GM04504 (cell line): ENCODE results near the gene PDAP1.
"Not testable (repeated sequence)": the region's sequence is repeated elsewhere in the genome, so short reads cannot be mapped to it uniquely, and the experiment has no call there.

Experiments used
- DNase-seq: peaks from one replicate; pipeline ENCODE4 v3.0.0-alpha.2; 2012; ENCODE audit warnings: low read depth

PDAP1 gene

DNA sequence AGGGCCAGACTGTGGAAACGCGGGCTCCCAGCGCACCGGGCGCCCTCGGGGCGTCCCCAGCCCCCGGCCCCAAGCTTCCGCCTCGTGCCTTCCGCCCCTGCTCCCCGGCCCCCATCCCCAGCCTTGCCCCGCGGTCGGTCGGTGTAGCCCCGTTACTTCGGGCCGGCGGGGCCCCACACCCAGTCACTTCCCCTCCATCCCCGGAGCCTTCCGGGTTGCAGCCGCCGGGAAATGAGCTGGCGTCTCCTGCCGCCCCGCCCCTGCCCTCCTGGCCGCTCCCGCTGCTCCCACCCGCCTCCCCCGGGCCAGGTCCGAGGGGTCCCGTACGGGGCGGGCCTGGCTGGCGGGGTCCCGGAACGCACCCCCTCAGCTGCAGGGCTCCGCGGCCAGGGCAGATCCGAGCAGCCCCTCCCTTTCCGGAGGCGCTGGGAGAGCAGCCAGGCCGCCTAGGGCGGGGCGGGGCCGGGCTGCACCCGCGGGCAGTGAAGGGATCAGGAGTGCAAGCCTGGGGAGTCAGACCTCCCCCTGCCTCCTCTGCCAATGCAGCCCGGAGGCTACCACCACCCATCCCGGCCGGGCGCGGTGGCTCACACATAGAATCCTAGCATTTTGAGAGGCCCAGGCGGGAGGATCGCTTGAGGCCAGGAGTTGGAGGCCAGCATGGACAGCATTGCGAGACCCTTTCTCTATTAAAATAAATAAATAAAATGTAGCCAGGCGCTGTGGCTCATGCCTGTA is 33.2 kb downstream of the PDAP1 start:
- DNase-seq = peak; percentile 52

DNA sequence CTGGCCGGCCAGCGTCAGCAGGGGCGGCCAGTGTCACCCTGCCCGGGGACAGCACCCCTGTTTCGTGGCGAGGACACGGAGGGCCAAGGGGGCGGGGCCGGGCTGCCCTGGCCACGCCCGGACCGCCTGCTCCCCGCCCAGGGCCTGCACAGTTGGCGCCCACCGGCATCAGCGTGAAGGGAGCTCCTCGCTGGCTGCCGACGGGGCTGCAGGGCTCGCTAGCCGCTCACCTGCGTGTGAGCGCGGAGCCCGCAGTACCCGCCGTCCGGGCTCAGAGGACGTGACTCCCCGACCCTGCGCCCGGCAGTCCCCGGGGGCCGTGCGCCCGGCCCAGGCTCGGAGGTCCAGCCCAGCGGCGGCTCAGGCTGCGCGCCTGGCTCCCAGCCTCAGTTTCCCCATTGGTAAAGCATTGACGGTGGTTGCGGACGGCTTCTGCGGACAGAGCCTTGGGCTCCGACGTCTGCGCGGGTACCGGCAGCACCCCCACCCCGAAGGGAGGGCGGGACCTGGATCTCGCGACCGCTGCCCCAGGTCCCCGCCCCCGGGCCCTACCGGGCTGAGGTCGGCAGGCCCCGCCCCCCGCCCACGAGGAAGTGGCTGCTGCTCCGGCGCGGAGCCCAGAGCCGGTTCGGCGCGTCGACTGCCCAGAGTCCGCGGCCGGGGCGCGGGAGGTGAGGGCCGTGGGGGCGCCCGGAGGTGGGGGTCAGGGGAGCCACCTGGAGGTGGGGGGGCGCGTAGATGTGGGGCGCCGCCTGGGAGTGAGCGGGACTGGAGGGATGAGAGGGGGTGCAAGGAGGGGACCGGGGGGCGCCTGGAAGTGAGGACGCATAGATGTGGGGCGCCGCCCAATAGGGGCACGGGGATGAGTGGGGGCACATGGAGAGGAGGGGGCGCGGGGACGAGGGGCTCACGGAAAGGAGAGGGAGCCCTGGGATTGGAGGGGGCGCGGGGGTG is 34.0 kb downstream of the PDAP1 start, which contains the start of gene ARPC1B:
TSS of gene ARPC1B (plus strand) at position 620 of the 954 bp plus-strand sequence. CDS start 10,985 bp downstream, outside the sequence.
- peak; percentile 36 for DNase-seq

DNA sequence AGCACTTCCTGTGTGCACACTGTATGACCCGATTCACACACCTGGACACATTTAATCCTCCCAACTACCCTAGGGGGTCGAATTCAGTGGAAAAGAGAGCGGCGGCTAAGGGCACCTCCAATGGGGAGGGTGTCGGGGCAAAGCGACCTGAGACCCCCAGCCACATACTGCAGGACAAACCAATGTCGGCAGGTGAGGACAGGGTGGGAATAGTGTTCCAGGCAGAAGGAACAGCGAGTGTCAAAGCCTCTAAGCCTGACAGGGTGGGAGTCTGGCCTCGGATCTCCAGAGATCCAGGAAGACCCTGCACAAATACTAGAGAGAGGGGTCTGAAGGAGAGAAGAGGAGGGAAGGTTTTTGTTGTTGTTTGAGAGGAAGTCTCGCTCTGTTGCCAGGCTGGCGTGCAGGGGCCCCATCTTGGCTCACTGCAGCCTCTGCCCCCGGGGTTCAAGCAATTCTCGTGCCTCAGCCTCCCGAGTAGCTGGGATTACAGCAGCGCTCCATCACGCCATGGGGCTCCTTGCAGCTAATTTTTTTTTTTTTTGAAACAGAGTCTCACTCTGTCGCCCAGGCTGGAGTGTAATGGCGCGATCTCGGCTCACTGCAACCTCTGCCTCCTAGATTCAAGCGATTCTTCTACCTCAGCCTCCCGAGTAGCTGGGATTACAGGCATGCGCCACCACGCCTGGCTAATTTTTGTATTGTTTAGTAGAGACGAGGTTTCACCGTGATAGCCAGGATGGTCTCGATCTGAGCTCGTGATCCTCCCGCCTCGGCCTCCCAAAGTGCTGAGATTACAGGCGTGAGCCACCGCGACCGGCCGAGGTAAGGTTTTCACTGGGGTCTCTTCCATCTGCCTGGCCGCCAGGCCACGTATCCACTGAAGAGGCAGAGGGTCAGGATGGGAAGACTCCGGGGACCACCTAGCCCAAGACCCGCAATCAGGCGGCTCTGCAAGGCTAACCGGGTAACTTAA is 35.0 kb downstream of the PDAP1 start:
- DNase-seq = no peak

DNA sequence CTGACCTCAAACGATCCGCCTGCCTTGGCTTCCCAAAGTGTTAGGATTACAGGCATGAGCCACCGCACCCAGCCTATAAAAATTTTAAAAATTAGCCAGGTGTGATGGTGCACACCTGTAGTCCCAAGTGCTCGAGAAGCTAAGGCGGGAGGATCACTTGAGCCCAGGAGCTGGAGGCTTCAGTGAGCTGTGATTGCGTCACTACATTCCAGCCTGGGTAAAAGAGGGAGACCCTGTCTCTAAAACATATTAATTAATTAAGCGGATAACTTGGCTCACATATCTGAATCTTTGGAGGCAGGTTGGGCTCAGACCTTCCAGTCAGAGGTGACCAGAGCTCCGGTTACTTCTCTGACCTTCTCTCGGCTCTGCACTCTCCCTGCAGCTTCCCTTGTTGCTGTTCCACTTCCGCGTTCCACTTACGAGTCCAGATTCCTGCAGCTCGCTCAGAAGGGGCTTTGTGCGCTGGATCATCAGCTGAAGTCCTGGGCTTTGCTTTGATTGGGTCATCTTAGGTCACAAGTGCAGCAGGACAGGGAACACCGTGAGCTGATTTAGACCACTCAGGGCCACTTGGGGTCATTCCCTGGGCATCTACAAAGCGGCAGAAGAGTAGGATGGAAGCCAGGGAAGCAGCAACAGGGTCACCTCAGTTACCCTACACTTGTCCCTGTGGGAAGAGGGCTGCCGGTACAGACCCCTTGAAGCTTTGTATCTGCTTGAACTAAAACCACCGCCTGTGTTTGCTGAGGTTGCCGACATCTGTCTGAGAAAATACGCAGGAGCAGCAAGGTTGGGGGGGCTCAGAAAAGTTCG is 35.9 kb downstream of the PDAP1 start:
- DNase-seq = no peak

DNA sequence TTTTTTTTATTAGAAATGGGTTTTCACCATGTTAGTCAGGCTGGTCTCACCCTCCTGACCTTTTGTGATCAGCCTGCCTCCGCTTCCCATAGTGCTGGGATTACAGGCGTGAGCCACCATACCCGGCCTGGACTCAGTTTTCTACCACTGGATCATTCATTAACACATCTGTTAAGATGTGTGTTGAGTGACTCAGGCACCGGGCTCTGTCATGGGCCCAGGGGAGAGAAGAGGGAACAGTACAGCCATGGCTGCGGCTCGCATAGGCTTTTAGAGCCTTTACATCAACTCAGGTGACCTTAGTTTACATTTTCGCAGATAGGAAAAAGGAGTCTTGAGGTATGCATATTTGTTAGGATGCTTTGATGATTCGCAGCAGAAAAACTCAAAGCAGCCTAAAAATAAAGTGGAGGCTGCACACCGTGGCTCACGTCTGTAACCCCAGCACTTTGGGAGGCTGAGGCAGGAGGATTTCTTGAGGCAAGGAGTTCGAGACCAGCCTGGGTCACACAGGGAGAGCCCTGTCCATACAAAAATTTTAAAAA is 36.9 kb downstream of the PDAP1 start:
- no peak for DNase-seq

DNA sequence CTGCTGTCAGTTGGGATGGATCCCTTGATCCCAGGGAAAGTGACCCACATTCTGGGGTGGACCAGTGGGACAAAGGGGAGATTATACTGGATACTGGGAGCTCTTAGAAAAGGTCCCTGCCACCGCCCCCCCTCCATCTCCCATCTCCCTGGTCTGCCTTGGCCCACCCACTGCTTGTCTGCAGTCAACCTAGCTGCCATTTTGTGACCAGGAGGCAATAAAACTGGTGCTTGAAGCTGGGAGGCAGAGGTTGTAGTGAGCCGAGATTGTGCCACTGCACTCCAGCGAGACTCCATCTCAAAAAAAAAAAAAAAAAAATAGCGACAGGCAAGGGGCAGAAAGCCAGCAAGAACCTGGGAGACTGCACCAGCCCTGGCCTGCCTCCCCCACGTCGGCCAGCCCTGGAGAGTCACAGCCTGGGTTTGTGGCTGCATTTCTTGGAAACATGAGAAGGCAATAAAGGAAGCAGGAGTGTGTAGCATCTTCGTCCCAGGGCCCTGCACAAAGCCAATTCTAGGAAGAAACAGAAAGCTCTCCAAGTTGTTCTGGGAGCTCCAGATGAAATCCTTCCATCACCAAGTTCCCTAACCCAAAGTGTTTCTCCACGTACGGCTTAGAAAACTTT is 38.5 kb downstream of the PDAP1 start:
- peak; percentile 29 for DNase-seq

DNA sequence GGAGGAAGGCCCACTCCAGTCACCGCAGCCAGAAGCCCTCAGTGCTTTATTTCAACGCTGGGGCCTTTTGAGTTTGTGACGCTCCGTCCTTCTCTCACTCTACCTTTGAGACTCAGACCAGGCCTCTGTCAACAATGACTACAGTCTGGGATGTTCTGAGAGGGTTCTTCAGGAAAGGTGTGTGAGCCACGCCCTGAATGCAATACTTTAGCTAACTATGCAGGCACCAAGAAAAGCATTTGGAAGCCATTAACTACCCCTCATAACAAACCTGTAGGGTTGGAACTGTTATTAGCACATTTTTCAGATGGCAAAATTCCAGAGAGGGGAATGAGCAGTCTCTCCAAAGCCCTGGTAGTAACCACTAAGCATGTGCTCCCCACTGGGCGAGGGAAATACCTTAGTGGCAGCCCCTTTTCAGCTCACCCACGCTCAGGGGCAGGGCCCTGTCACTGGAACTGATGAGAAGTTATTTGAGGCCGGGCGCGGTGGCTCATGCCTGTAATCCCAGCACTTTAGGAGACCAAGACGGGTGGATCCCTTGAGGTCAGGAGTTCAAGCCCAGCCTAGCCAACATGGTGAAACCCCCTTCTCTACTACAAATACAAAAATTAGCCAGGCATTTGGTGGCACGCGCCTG is 39.5 kb downstream of the PDAP1 start:
- DNase-seq = no peak

DNA sequence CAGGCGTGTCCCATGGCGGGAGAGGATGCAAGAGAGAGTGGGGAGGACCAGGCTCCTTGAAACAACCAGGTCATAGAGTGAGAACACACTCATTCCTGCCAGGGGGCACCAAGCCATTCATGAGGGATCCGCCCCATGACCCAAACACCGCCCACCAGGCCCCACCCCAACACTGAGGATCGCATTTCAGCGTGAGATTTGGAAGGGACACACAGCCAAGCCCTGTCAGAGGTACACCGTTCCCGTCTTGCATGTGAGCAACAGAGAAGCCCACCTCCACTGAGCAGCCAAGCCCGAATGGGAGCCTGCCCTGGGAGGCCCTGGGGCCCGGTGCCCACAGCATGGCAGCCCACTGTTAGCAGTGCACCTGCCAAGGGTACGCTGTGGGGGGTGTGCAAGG is 41.8 kb downstream of the PDAP1 start:
- DNase-seq = no peak

DNA sequence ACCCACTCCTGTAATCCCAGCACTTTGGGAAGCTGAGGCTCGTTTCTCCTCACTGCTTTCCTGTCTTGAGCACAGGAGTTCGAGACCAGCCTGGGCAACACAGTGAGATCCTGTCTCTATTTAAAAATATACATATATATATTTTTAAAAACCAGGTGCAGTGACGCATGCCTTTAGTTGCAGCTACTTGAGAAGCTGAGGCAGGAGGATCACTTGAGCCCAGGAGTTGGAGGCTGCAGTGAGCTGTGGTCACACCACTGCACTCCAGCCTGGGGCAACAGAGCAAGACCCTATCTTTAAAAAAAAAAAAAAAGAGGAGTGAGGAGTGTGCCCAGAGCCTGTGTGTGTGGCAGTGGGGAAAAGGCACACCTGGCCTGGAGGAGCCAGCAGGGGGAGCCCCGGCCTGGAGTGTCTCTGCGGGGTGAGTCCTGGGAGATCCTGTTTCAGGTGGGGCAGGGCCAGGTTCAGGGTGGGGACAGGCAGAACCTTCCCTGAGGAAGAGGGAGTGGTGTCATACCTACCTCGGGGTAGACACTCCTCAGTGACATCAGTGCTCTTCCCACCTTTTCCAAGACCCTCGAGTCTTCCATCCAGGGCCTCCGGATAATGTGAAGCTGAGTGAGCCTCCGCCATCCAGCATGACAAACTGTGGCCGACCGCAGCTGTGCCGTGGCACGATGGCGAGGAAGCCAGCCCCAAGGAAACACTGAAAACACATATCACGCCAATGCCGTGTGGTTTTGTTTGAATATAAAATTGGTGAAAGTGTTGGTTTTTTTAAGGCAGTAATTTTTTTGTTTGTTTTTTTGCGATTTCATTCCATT is 42.9 kb downstream of the PDAP1 start:
- no peak for DNase-seq

DNA sequence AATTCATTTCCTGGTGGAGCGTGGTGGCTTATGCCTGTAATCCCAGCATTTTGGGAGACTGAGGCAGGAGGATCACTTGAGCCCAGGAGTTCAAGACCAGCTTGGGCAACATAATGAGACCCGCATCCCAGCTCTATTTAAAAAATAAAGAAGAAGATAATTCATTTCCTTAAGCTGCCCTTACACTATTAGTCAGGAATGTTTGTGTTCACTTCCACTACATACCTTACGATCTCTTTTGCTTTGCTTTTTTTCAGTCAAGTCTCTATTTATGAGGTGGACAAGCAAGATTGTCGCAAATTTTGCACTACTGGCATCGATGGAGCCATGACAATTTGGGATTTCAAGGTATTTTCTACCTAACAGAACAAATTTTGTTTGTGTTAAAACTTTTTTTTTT is 45.1 kb downstream of the PDAP1 start:
- no peak for DNase-seq

DNA sequence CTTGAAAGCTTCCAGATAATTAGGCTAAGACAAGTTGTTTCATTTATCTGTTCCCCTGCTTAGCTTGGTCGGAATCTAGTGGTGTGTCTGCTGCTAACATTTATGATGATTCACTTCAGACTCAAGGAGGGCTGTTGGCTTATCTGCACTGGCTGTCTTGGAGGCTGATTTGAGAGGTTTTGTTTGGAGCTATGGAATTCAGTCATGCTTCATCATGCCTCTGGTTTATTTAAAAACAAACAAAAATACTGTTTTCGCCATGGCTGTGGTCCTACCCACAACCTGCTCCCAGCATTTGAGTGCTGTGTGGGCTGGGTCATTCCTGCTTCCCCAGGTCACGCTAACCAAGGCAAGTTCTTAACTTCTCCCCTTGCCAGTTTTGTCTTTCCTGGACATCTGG is 45.6 kb downstream of the PDAP1 start:
- peak; percentile 76 for DNase-seq

DNA sequence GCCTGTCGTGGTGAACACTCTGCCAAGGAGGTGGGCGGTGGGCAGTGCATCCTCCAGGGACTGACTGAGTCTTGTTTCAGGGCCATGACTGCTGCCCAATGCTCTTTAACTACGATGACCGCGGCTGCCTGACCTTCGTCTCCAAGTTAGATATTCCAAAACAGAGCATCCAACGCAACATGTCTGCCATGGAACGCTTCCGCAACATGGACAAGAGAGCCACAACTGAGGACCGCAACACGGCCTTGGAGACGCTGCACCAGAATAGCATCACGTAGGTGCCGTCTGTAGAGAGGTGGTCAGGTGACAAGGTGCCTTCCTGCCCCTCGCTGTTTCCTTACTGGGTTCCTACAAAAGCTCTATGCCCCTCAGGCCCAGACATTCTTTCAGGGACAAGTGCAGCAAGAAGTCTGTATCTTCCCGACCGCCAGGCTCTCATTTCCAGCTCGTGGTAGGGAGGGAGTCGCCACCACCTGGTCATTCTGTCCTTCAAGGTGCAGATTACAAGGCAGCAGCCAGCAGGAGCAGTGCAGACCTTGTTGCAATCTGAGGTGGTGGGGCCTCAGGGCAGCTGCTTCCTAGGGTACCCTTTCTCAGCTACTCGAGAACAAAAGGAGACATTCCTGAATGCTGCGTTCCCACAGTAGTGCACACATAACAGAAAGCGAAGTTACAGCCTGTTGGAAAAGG is 48.8 kb downstream of the PDAP1 start:
- no peak for DNase-seq

DNA sequence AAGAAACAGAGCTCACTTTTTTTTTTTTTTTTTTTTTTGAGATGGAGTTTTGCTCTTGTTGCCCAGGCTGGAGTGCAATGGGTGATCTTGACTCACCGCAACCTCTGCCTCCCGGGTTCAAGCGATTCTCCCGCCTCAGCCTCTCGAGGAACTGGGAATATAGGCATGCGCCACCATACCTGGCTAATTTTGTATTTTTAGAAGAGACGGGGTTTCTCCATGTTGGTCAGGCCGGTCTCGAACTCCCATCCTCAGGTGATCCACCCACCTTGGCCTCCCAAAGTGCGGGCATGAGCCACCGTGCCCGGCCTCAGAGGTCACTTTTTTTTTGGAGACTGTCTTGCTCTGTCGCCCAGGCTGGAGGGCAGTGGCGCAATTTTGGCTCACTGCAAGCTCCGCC is 49.9 kb downstream of the PDAP1 start:
- not testable (repeated sequence) for DNase-seq

DNA sequence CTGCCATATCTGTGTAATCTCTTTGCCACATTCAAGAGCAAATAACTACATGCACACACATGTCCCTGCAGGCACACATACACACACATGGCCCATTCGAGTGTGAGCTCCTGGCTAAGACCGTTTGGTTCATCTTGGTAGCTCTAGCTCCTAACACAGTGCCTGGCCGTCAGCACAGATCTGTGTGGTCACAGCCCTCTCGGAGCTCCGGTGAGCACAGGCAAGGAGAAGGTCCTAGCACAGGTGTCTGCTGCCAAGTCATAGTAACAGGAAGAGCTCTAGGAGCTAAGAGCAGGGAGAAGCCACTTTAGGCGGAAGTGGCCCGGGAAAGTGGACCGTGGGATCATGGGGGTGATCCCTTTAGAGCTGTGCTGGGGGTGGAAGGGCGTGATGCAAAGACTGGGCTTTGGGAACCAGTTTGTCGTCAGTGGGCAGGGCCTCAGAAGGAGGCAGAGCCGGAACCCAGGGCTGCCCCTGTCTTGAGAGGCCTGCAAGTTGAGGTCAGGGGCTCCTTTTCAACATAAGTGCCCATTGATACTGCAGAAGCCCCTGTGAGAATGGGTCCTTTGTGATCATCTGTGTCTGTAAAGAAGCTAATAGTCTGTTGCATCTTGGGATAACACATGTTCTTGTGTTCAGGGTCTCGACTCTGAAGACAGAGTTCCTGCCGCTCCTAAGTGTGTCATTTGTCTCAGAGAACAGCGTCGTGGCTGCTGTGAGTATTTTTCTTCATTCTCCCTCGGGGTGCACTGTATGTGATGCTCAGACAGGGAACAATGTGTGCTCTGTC is 50.5 kb downstream of the PDAP1 start:
- DNase-seq = no peak

DNA sequence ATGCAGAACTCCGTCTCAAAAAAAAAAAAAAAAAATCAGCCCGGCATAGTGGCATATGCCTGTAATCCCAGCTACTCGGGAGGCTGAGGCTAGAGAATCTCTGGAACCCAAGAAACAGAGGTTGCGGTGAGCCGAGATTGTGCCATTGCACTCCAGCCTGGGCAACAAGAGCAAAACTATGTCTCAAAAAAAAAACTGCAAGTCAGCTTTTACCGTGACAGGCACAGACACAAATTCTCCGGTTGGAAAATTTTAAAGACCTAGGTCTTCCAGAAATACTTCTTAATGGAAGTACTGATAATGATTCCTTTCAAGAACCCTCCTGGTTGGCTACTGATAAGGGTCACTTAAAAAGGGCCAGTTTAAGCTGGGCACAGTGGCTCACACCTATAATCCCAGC is 53.3 kb downstream of the PDAP1 start:
- DNase-seq = no peak

DNA sequence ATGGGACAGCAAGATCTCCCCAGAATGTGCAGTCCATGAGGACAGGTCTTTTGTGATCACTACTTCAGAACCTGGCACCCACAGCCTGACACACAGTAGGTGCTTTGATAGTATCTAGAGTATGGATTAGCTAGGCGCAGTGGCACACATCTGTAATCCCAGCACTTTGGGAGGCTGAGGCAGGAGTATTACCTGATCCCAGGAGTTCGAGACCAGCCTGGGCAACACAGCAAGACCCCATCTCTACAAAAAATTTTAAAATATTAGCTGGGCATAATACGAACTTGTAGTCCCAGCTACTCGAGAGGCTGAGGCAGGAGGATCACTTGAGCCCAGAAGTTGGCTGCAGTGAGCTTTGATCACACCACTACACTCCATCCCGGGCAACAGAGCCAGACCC is 56.1 kb downstream of the PDAP1 start:
- DNase-seq = no peak

DNA sequence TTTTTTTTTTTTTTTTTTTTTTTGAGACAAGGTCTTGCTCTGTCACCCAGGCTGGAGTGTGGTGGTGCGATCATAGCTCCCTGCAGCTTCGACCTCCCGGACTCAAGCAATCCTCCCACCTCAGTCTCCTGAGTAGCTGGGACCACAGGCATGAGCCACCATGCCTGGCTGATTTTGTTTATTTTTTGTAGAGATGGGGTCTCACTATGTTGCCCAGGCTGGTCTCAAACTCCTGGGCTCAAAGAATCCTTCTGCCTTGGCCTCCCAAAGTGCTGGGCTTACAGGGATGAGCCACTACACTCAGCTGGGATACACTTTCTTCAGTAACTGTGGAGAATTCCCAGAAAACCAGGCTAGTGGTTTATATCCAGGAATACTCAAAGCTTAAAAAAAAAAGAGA is 57.8 kb downstream of the PDAP1 start:
- not testable (repeated sequence) for DNase-seq
